CD4-positive, alpha-beta T cell treated with Interleukin-21 for 1 hour (primary cell): Measurements from ENCODE around the gene UNC45A.
"Not testable (repeated sequence)": the region's sequence is repeated elsewhere in the genome, so short reads cannot be mapped to it uniquely, and the experiment has no call there.

ENCODE experiments used
- DNase-seq: peaks from one replicate; pipeline ENCODE4 v3.0.0-alpha.2; 2020

Gene UNC45A

GRCh38 chr15:90916461-90916860 lies 18.6 kb upstream of the UNC45A start:
- no peak for DNase-seq

GRCh38 chr15:90917569-90917968 lies 17.5 kb upstream of the UNC45A start:
- DNase-seq: no peak

- no peak for DNase-seq
Measured at GRCh38 chr15:90918034-90918788, 16.9 kb upstream of the UNC45A start.

- no peak for DNase-seq
Measured at GRCh38 chr15:90918835-90919234, 16.2 kb upstream of the UNC45A start.

- DNase-seq: no peak
Measured at GRCh38 chr15:90921887-90922286, 13.2 kb upstream of the UNC45A start.

- DNase-seq: not testable (repeated sequence)
Measured at GRCh38 chr15:90922712-90923322, 12.3 kb upstream of the UNC45A start.

GRCh38 chr15:90924375-90924774 lies 10.7 kb upstream of the UNC45A start:
- DNase-seq: no peak

GRCh38 chr15:90926766-90927165 lies 8.3 kb upstream of the UNC45A start:
- DNase-seq: not testable (repeated sequence)

- DNase-seq: not testable (repeated sequence)
Measured at GRCh38 chr15:90928106-90928505, 7.0 kb upstream of the UNC45A start.

GRCh38 chr15:90929246-90930019 lies 5.7 kb upstream of the UNC45A start:
- no peak for DNase-seq

- no peak for DNase-seq
Measured at GRCh38 chr15:90930861-90931574, 4.1 kb upstream of the UNC45A start.

GRCh38 chr15:90931575-90931827 lies 3.6 kb upstream of the UNC45A start:
- DNase-seq: no peak

GRCh38 chr15:90931828-90932659 lies 3.0 kb upstream of the UNC45A start, which contains the start of gene HDDC3:
HDDC3 (minus strand) TSS chr15:90932549; CDS start chr15:90932540, 9 bp downstream.
- peak; percentile 90 for DNase-seq

- DNase-seq: no peak
Measured at GRCh38 chr15:90932660-90932991, 2.5 kb upstream of the UNC45A start.

GRCh38 chr15:90933301-90933700 lies 1.8 kb upstream of the UNC45A start:
- DNase-seq: no peak

- DNase-seq: peak; percentile 89
Measured at GRCh38 chr15:90934256-90934948, 683 bp upstream of the UNC45A start.

GRCh38 chr15:90936823-90937222 lies 1.7 kb downstream of the UNC45A start:
- no peak for DNase-seq

- DNase-seq: no peak
Measured at GRCh38 chr15:90938261-90938660, 3.2 kb downstream of the UNC45A start.

- DNase-seq: no peak
Measured at GRCh38 chr15:90939756-90940155, 4.7 kb downstream of the UNC45A start.

GRCh38 chr15:90941038-90941437 lies 6.0 kb downstream of the UNC45A start:
- no peak for DNase-seq

- DNase-seq: no peak
Measured at GRCh38 chr15:90942354-90943120, 7.5 kb downstream of the UNC45A start.
